SH-SY5Y (cell line): Measurements from ENCODE around the gene SIGMAR1.

Experiments
- GATA2 ChIP-seq: IDR thresholded peaks from 2 replicates; pipeline ENCODE4 v1.6.1; 2011; ENCODE audit warnings: mild to moderate bottlenecking, low read depth, low read length
- GATA3 ChIP-seq: IDR thresholded peaks from 2 replicates; pipeline ENCODE4 v1.6.1; 2011; ENCODE audit warnings: low read depth, mild to moderate bottlenecking, low read length, moderate library complexity

Gene SIGMAR1

GRCh38 chr9:34588671-34589635 lies 48.6 kb downstream of the SIGMAR1 start:
- TF ChIP-seq GATA3 (no peak), GATA2 (no peak)

- TF ChIP-seq GATA3: no peak
- no peak for TF ChIP-seq GATA2
Observed at GRCh38 chr9:34587271-34587670, 50.3 kb downstream of the SIGMAR1 start.

- no peak for TF ChIP-seq GATA3
- peak; percentile 24; the same call in 1 of the 2 replicates for TF ChIP-seq GATA2
Observed at GRCh38 chr9:34585946-34586669, 51.5 kb downstream of the SIGMAR1 start.

- no peak for TF ChIP-seq GATA3
- TF ChIP-seq GATA2: no peak
Observed at GRCh38 chr9:34584970-34585369, 52.6 kb downstream of the SIGMAR1 start.
